Aorta (tissue), 5 donors: ENCODE measurements around the gene PGLYRP1. TPM values are rescaled to one million over a fixed set of nuclear protein-coding genes. Genes with fewer than 3 reads are reported as not detected.
A peak's percentile ranks its signal among the peaks of the same experiment; 100 is the strongest.

ENCODE experiments used
- ATAC-seq: fragments of 200-7000 bp; cut with Tn5 transposase; one replicate; pipeline ENCODE4 v1.9.1; 2022; ENCODE audit warnings: moderate library complexity; ENCODE audit not compliant: low FRiP score
- DNase-seq, 2 donors: peaks; one replicate each; pipeline ENCODE4 v3.0.0-alpha.2; 2020
- H3K27ac ChIP-seq, 2 donors: one replicate each; pipeline ENCODE4 v1.5.1; 2013; ENCODE audit warnings: low read length in 2 of 2, mild to moderate bottlenecking in 2 of 2, moderate library complexity in 2 of 2, control low read depth in 1 of 2, inconsistent platforms in 1 of 2, low read depth in 1 of 2
- H3K27me3 ChIP-seq, 2 donors: one replicate each; pipeline ENCODE4 v1.6.1; 2013; ENCODE audit warnings: control low read depth in 1 of 2, low read length in 1 of 2, mild to moderate bottlenecking in 1 of 2, moderate library complexity in 1 of 2; ENCODE audit not compliant: insufficient read depth in 2 of 2, control insufficient read depth in 1 of 2
- H3K36me3 ChIP-seq, 2 donors: one replicate each; pipeline ENCODE4 v1.6.1; 2013; ENCODE audit warnings: control low read depth in 1 of 2, low read length in 1 of 2, mild to moderate bottlenecking in 1 of 2; ENCODE audit not compliant: insufficient read depth in 2 of 2, control insufficient read depth in 1 of 2
- H3K4me1 ChIP-seq, 2 donors: one replicate each; pipeline ENCODE4 v1.6.1; 2013; ENCODE audit warnings: low read length in 2 of 2, control low read depth in 1 of 2, mild to moderate bottlenecking in 1 of 2, moderate library complexity in 1 of 2; ENCODE audit not compliant: insufficient read depth in 2 of 2, control insufficient read depth in 1 of 2
- H3K4me3 ChIP-seq, 2 donors: one replicate each; pipeline ENCODE4 v1.5.1; 2013; ENCODE audit warnings: low read length in 2 of 2, control low read depth in 1 of 2, mild to moderate bottlenecking in 1 of 2
- H3K9me3 ChIP-seq: one replicate; pipeline ENCODE4 v1.6.1; 2013; ENCODE audit warnings: mild to moderate bottlenecking, low read length; ENCODE audit not compliant: control insufficient read depth
- WGBS, 2 donors: extraction: QIAGEN DNeasy Blood & Tissue Kit; methylation state at CpG; one replicate each; pipeline ENCODE4 v1.1.7; 2013; 5-methylcytosine and 5-hydroxymethylcytosine counted together
- intact Hi-C, 2 donors: fragments of 100-400 bp; cut with DNase I; formaldehyde crosslinking; loops; one replicate each; pipeline versions ENCODE4 v1.14.2 to v1.15.0; 2022
- polyA plus RNA-seq, 2 donors: library from polyadenylated mRNA; stranded (reverse); fragments of 200-250 nt; gene quantifications; one replicate each; pipeline ENCODE4 v1.2.3, GENCODE V29; 2013
- total RNA-seq, 2 donors: library from RNA; stranded (reverse); fragmentation: NEBNext Ultra II Directional; extraction: Animal tissue kit (Norgen Biotek cat#: 25700); gene quantifications; one replicate each; pipeline ENCODE4 v1.2.1, GENCODE V29; 2021
- donor health status: healthy with polysubstance abuse.
- donor health status: Bipolar disorder and iron deficiency.
- donor health status: DM: no; HTN: no; CAD: no.
- donor health status: DM: no; HTN: no; CAD: no.
- donor health status: DM: yes; HTN: yes; CAD: no.

Gene PGLYRP1
- total and polyA plus RNA-seq, 4 donors = 1.4 to 1.9 TPM; not detected in 2

DNA sequence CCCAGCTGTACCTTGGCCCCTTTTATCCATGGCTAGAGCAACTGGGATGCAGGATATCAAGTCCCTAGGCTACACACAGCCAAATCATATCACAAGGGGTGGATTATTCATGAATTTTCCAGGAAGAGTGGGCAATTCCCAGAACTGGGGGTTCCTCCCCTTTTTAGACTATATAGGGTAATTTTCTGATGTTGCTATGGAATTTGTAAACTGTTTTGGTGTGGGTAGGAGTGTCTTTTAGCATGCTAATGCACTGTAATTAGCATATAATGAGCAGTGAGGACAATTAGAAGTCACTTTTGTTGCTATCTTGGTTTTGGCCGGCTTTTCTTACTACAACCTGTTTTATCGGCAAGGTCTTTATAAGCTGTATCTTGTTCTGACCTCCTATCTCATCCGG, 35.9 kb upstream of the PGLYRP1 start:
- Histone ChIP-seq H3K27me3 (peaks cover 0 to 3% of the 10 kb centered on the region in 2 donors), H3K9me3 (no peaks in the 10 kb centered on the region), H3K36me3 (no peaks in the 10 kb centered on the region), H3K27ac (no peak overlapping the region), H3K4me1 (no peaks in the 10 kb centered on the region), H3K4me3 (no peak overlapping the region)
- ATAC-seq (no peak), DNase-seq (no peak)
- WGBS, 2 donors = 82 to 88% methylated on average over 3 of the region's 3 CpGs
- intact Hi-C loops = no loop called here

DNA sequence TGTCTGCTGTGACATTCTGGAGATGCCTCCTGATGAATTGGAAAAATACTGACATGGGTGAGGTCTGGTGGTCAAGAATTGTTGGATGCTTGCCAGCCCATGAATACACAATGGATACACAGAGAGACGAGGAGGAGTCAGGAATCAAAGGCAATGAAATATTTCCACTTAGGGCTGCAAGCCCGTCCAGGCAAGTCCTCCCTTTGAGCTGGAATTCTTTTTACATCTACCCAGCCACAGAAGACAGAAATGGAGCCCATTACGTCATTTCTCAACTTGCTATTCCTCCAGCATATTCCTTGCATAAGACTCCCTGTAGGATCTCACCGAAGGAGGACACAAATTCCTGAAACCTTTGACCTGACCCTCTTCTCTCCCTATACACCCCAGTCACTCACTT, 33.7 kb upstream of the PGLYRP1 start:
- intact Hi-C loops = no loop called here
- H3K4me1 ChIP-seq = no peaks in the 10 kb centered on the region
- WGBS, 2 donors = 46 to 50% methylated on average over 4 of the region's 4 CpGs
- H3K27me3 ChIP-seq = peaks cover 0 to 3% of the 10 kb centered on the region in 2 donors
- no peaks in the 10 kb centered on the region for H3K9me3 ChIP-seq
- no peak overlapping the region for H3K4me3 ChIP-seq
- DNase-seq (no peak), ATAC-seq (no peak)
- H3K36me3 ChIP-seq = no peaks in the 10 kb centered on the region
- no peak overlapping the region for H3K27ac ChIP-seq

DNA sequence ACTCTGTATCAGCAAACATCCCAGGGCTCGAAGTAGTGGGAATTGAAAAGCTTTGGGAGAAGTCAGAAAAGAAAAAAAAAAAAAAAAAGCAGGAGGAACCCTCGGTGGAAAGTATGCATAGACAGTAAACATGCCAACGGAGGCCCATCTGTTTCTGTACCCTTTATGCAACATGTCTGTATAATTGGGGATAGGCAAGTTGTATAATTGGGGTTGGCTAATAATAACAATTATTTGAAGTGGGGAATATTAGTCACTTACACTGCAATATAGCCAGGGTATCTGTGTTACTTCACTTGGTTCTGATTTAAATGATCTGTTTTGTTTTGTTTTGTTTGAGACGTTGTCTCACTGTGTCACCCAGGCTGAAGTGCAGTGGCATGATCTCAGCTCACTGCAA, 30.0 kb upstream of the PGLYRP1 start:
- Histone ChIP-seq H3K27me3 (peaks cover 0 to 3% of the 10 kb centered on the region in 2 donors), H3K9me3 (no peaks in the 10 kb centered on the region), H3K4me3 (no peak overlapping the region), H3K36me3 (no peaks in the 10 kb centered on the region), H3K27ac (no peak overlapping the region), H3K4me1 (no peaks in the 10 kb centered on the region)
- ATAC-seq = no peak
- WGBS, 2 donors = 50 to 51% methylated on average over 4 of the region's 4 CpGs
- intact Hi-C loops = no loop called here
- DNase-seq = no peak

DNA sequence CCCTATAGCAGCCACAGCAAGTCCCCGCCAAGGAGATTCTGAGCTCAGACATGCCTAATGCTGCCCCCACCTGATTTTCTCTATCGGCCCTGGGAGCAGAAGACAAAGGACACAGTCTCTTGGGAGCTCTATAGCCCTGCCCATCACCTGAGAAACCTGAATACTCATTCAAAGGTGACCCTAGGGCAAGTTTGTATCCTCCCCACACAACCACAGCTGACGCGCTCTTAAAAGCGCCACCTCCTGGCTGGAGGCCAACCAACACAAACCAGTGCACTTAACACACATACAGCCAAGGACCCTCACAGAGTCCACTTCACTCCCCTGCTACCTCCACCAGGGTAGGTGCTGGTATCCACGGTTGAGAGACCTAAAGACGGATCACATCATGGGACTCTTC, 26.7 kb upstream of the PGLYRP1 start:
- Histone ChIP-seq H3K4me3 (no peak overlapping the region), H3K9me3 (no peaks in the 10 kb centered on the region), H3K27ac (no peak overlapping the region), H3K27me3 (no peaks in the 10 kb centered on the region), H3K4me1 (no peaks in the 10 kb centered on the region), H3K36me3 (no peaks in the 10 kb centered on the region)
- intact Hi-C loops = no loop called here
- no peak for ATAC-seq
- no peak for DNase-seq
- 37 to 40% methylated on average over 7 of the region's 7 CpGs for WGBS, 2 donors

DNA sequence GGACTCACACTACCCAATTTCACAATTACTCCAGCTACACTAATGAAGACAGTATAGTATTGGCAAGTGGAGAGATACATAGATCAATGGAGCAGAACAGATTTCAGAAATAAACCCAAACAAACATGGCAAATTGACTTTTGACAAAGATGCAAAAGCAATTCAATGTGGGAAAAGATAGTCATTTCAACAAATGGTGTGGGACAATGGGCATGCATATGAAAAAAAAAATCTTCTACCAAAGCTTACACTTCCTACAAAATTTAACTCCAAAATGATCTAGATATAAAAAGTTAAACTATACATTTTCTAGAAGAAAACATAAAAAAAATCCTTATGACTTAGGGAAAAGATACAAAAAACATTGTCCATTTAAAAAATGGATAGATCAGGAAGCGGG, 20.7 kb upstream of the PGLYRP1 start:
- no peak for DNase-seq
- 86 to 88% methylated on average over 1 of the region's 1 CpG for WGBS, 2 donors
- Histone ChIP-seq H3K9me3 (peaks cover 2% of the 10 kb centered on the region), H3K4me3 (no peak overlapping the region), H3K36me3 (no peaks in the 10 kb centered on the region), H3K4me1 (no peaks in the 10 kb centered on the region), H3K27ac (no peak overlapping the region), H3K27me3 (peaks cover 0 to 3% of the 10 kb centered on the region in 2 donors)
- no peak for ATAC-seq
- intact Hi-C loops = no loop called here

DNA sequence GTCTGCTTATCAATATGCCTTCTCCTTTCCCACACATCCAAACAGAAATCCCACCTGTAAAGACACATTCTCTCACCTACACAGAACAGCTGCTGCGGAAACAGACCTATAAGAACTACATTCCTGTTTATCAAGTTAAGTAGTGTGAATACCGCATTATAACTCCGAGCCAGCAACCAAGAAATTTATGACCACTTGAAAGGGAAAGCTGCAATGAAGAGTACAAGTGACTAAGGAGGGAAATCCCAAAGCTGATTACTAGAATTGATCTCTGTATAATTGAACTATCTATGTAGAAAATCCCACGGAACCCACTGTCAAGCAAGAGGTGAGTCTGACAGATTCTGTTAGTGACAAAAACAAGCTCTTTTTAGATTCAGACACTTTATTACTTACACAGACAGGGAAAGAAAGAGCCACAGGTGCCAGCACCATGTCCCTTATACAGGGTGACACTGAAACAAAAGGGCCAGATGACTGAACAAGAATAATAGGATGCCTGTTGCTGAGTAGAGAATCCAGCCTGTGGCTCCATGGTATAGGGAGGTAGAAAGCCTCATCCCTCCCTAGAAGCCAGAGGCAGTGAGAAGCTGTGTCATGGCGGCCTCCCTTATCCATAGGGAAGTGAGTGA, 19.5 kb upstream of the PGLYRP1 start:
- DNase-seq (no peak), ATAC-seq (no peak)
- 84% methylated on average over 5 of the region's 5 CpGs for WGBS, 2 donors
- Histone ChIP-seq H3K27ac (no peak overlapping the region), H3K27me3 (peaks cover 0 to 3% of the 10 kb centered on the region in 2 donors), H3K36me3 (no peaks in the 10 kb centered on the region), H3K9me3 (peaks cover 2% of the 10 kb centered on the region), H3K4me1 (no peaks in the 10 kb centered on the region), H3K4me3 (no peak overlapping the region)
- intact Hi-C loops = no loop called here

DNA sequence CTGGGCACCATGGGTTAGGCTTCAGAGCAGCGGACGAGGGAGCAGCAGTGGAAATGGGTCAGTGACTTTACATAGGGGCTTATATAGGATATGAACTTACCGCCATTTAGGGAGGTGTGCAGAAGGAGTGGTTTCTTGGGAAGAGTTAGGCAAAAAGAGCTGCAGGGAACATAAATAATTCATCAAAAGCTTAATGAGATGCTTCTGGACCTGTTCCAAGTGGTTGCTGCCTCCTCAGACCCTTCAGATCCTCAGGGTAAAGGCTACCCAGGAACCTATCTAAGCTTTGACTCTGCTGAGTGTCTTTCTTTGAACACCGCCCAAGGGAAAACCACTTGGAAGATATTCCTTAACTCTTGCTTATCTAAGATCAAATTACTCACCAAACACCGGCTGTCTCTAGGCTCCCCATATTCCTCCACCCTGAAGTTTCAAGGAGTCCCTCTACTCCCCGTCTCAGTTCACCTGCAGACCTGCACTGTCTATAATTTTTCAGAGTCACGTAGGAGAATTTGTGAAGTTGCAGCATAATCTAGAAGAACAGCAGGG, 18.2 kb upstream of the PGLYRP1 start, which contains the start of gene IGFL4:
Gene IGFL4 (minus strand): TSS at position 51 of the 549 bp plus-strand sequence. CDS start 40 bp downstream, at position 11.
- ATAC-seq (no peak), DNase-seq (no peak)
- Histone ChIP-seq H3K36me3 (no peaks in the 10 kb centered on the region), H3K4me1 (no peaks in the 10 kb centered on the region), H3K27ac (no peak within 1 kb of the TSS), H3K9me3 (peaks cover 2% of the 10 kb centered on the region), H3K4me3 (no peak within 1 kb of the TSS), H3K27me3 (peaks cover 0 to 3% of the 10 kb centered on the region in 2 donors)
- WGBS, 2 donors = 41 to 53% methylated on average over 7 of the region's 7 CpGs
- intact Hi-C loops = no loop called here

DNA sequence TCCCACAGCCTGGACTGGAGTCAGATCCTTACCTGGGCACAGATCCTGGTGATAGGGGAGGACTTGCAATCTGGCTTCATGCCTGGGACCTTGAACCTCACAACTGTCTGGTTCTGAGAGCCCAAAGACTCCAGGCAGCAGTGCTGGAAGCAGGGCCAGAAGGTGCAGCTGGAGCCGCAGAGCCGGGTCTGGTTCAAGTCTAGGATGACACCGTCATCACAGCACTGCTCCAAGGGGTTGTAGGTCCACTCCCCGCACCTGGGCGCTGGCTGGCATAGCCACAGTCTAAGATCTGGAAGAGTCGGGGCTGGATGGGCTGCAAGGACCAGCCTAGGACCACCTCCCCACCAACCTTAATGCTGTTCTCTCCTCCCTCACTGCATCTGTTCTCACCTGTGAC, 17.3 kb upstream of the PGLYRP1 start:
- Histone ChIP-seq H3K27me3 (peaks cover 0 to 3% of the 10 kb centered on the region in 2 donors), H3K9me3 (peaks cover 2% of the 10 kb centered on the region), H3K36me3 (no peaks in the 10 kb centered on the region), H3K27ac (no peak overlapping the region), H3K4me1 (no peaks in the 10 kb centered on the region), H3K4me3 (no peak overlapping the region)
- DNase-seq (peak in 1 of 2 donors; percentile 57), ATAC-seq (no peak)
- intact Hi-C loops = no loop called here
- WGBS, 2 donors = 74 to 94% methylated on average over 6 of the region's 6 CpGs

DNA sequence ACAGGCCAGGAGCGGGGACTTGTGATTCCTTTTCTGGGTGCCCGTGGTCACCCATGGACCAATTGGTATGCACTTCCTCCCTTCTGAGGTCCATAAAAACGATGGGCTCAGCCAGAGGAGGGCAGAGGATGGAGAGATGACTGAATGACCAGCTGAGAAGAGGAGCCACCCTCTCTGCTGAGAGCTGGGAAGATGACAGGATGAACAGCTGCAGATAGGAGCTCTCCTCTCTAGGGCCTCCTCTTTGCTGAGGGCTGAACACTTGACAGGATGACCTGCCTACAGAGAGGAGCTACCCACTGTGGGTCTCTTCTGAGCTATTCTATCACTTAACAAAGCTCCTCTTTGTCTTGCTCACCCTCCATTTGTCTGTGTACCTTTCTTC, 13.9 kb upstream of the PGLYRP1 start:
- Histone ChIP-seq H3K4me3 (no peak overlapping the region), H3K27ac (no peak overlapping the region), H3K36me3 (no peaks in the 10 kb centered on the region), H3K9me3 (no peaks in the 10 kb centered on the region), H3K4me1 (no peaks in the 10 kb centered on the region), H3K27me3 (no peaks in the 10 kb centered on the region)
- WGBS, 2 donors = 54 to 57% methylated on average over 3 of the region's 3 CpGs
- ATAC-seq (no peak), DNase-seq (no peak)
- intact Hi-C loops = no loop called here
